ENCODE data around the gene GFRA3.

DNA sequence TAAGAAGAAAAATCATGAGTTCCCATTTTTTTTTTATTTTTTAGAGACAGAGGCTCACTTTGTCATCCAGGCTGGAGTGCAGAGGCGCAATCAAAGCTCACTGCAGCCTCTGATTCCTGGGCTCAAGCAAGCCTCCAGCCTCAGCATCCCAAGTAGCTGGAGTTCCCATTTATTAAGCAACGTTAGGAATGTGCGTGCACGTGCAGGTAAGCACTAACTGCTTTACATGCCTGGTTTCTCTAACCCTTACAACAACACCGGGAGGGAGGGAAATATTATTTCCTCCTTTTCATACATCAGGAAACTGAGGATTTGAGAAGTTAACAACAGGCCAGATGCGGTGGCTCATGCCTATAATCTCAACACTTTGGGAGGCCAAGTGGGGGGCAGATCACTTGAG, 45.0 kb downstream of the GFRA3 start:
- TF ChIP-seq, protein P1, sequence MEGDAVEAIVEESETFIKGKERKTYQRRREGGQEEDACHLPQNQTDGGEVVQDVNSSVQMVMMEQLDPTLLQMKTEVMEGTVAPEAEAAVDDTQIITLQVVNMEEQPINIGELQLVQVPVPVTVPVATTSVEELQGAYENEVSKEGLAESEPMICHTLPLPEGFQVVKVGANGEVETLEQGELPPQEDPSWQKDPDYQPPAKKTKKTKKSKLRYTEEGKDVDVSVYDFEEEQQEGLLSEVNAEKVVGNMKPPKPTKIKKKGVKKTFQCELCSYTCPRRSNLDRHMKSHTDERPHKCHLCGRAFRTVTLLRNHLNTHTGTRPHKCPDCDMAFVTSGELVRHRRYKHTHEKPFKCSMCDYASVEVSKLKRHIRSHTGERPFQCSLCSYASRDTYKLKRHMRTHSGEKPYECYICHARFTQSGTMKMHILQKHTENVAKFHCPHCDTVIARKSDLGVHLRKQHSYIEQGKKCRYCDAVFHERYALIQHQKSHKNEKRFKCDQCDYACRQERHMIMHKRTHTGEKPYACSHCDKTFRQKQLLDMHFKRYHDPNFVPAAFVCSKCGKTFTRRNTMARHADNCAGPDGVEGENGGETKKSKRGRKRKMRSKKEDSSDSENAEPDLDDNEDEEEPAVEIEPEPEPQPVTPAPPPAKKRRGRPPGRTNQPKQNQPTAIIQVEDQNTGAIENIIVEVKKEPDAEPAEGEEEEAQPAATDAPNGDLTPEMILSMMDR (IDR thresholded peaks at IDR 0.05), result no peak
- TF ChIP-seq POLR2A (IDR thresholded peaks at IDR 0.05), result no peak
